Calu3 (cell line): ENCODE measurements around the gene RAD51B. TPM values are rescaled to one million over a fixed set of nuclear protein-coding genes. Genes with fewer than 3 reads are reported as not detected.
A peak's percentile ranks its signal among the peaks of the same experiment; 100 is the strongest.

Source experiments
- BruUV-seq: library from RNA; stranded (reverse); fragments of 400-500 nt; replicated peaks from 2 replicates; lab custom pipeline; 2021; lab: Mats Ljungman, UMichigan
- CTCF ChIA-PET: fragments of 300-600 bp; sonication (Branson Sonifier 250); formaldehyde crosslinking; loops from one replicate; lab custom pipeline; 2022; ENCODE audit warnings: antibody characterized with exemption; lab: Charles Lee
- DNase-seq: peaks from one replicate; pipeline ENCODE4 v3.0.0; 2022
- H3K27ac Mint-ChIP-seq: one replicate; pipeline ENCODE4 v1.8.0; 2022; ENCODE audit warnings: mixed read lengths; ENCODE audit not compliant: unreplicated experiment
- H3K27me3 Mint-ChIP-seq: one replicate; pipeline ENCODE4 v1.8.0; 2022; ENCODE audit warnings: mixed read lengths; ENCODE audit not compliant: unreplicated experiment
- H3K36me3 Mint-ChIP-seq: one replicate; pipeline ENCODE4 v1.8.0; 2022; ENCODE audit warnings: mild to moderate bottlenecking, moderate library complexity, mixed read lengths; ENCODE audit not compliant: insufficient read depth, unreplicated experiment
- H3K4me1 Mint-ChIP-seq: one replicate; pipeline ENCODE4 v1.8.0; 2022; ENCODE audit warnings: mild to moderate bottlenecking, low read depth, mixed read lengths; ENCODE audit not compliant: unreplicated experiment
- H3K4me3 Mint-ChIP-seq: one replicate; pipeline ENCODE4 v1.8.0; 2022; ENCODE audit warnings: mild to moderate bottlenecking, low read depth, moderate library complexity, mixed read lengths; ENCODE audit not compliant: unreplicated experiment
- H3K9me3 Mint-ChIP-seq: one replicate; pipeline ENCODE4 v1.8.0; 2022; ENCODE audit warnings: low read depth, mixed read lengths; ENCODE audit not compliant: unreplicated experiment
- intact Hi-C: fragments of 100-400 bp; cut with micrococcal nuclease; formaldehyde crosslinking; loops from one replicate; pipeline ENCODE4 v1.10.0; 2022; ENCODE audit not compliant: unreplicated experiment
- total RNA-seq: library from RNA; stranded (reverse); gene quantifications from 2 replicates; pipeline ENCODE4 v1.2.3, GENCODE V29; 2022
- TF ChIP-seq, protein P1 (sequence below): fragments of 200-600 bp; IDR thresholded peaks from one replicate; pipeline ENCODE4 v1.8.0; 2022; ENCODE audit warnings: antibody characterized with exemption; ENCODE audit not compliant: unreplicated experiment

RAD51B gene
- total RNA-seq, 1 experiment from 2014 or later, result 24.7 TPM

DNA sequence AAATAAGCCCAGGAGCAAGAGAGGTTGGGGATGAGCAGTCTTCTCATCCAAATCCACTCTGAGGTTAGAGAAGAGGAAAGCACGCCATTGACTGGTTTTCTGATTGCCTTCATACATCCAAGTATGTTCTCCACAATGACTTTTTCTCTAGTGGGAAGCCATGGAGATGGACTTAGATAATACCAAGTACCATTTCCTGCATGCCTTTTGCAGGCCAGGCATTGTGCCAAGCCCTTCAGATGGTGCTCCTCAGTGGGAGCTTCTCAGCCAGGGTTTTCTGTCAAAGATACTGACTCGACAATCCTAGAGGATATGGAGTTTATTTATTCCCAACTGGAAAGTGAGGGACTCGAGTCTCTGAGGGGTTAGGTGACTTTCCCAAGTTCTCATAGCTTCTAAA lies 755.3 kb downstream of the RAD51B start:
- BruUV-seq, result no TSS peak
- TF ChIP-seq, protein P1, sequence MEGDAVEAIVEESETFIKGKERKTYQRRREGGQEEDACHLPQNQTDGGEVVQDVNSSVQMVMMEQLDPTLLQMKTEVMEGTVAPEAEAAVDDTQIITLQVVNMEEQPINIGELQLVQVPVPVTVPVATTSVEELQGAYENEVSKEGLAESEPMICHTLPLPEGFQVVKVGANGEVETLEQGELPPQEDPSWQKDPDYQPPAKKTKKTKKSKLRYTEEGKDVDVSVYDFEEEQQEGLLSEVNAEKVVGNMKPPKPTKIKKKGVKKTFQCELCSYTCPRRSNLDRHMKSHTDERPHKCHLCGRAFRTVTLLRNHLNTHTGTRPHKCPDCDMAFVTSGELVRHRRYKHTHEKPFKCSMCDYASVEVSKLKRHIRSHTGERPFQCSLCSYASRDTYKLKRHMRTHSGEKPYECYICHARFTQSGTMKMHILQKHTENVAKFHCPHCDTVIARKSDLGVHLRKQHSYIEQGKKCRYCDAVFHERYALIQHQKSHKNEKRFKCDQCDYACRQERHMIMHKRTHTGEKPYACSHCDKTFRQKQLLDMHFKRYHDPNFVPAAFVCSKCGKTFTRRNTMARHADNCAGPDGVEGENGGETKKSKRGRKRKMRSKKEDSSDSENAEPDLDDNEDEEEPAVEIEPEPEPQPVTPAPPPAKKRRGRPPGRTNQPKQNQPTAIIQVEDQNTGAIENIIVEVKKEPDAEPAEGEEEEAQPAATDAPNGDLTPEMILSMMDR, result no peak
- no peak overlapping the region for H3K27ac Mint-ChIP-seq
- intact Hi-C loops, result loop anchor here (5.0 kb wide), 4 partner anchors 53 to 328 kb away; no protein-coding TSS in a partner anchor
- peaks cover 38% of the 10 kb centered on the region for H3K4me1 Mint-ChIP-seq
- H3K27me3 Mint-ChIP-seq, result no peaks in the 10 kb centered on the region
- no peak for DNase-seq
- CTCF ChIA-PET, result interaction anchor here (0.7 to 0.9 kb wide), 2 partner anchors 41 to 238 kb away, joined by 3 read pairs; no protein-coding TSS in a partner anchor
- H3K4me3 Mint-ChIP-seq, result no peak overlapping the region
- no peaks in the 10 kb centered on the region for H3K9me3 Mint-ChIP-seq
- peaks cover 10% of the 10 kb centered on the region for H3K36me3 Mint-ChIP-seq

DNA sequence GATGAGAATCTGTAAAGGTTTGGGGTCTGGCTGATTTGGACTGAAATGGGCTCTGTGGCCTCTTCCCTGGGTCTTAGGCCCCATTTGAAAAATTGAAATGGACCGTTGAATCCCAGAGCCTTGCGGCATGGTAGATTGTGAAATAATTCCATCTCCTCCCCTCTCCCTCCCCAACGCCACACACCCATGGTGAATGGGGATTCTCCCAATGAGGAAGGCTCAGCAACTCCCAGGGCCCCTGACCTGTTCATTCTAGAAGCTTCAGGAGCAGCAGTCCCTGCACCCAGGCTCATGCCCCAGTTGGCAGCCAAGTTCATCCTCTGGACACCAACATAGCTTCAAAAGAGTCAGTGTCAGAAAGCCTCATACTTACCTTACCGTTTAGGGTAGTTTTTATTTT lies 755.8 kb downstream of the RAD51B start:
- TF ChIP-seq, protein P1, result no peak
- peaks cover 10% of the 10 kb centered on the region for H3K36me3 Mint-ChIP-seq

GRCh38 chr14:68576031-68576430 lies 756.5 kb downstream of the RAD51B start:
- DNase-seq, result no peak
- Mint-ChIP-seq H3K4me1 (peaks cover 45% of the 10 kb centered on the region), H3K36me3 (peaks cover 10% of the 10 kb centered on the region), H3K9me3 (no peaks in the 10 kb centered on the region), H3K27me3 (no peaks in the 10 kb centered on the region), H3K4me3 (no peak overlapping the region), H3K27ac (peak overlapping the region; percentile 98)
- CTCF ChIA-PET, result no interaction called here
- no TSS peak for BruUV-seq
- intact Hi-C loops, result loop anchor here (5.0 kb wide), 4 partner anchors 54 to 329 kb away; no protein-coding TSS in a partner anchor
- TF ChIP-seq, protein P1, result no peak

More for the DNA sequence above, 755.8 kb downstream of the RAD51B start:
- Mint-ChIP-seq H3K4me1 (peaks cover 43% of the 10 kb centered on the region), H3K27me3 (no peaks in the 10 kb centered on the region), H3K9me3 (no peaks in the 10 kb centered on the region), H3K27ac (peak overlapping the region; percentile 98), H3K4me3 (no peak overlapping the region)
- DNase-seq, result no peak
- CTCF ChIA-PET, result no interaction called here
- intact Hi-C loops, result loop anchor here (5.0 kb wide), 4 partner anchors 53 to 328 kb away; no protein-coding TSS in a partner anchor
- no TSS peak for BruUV-seq

DNA sequence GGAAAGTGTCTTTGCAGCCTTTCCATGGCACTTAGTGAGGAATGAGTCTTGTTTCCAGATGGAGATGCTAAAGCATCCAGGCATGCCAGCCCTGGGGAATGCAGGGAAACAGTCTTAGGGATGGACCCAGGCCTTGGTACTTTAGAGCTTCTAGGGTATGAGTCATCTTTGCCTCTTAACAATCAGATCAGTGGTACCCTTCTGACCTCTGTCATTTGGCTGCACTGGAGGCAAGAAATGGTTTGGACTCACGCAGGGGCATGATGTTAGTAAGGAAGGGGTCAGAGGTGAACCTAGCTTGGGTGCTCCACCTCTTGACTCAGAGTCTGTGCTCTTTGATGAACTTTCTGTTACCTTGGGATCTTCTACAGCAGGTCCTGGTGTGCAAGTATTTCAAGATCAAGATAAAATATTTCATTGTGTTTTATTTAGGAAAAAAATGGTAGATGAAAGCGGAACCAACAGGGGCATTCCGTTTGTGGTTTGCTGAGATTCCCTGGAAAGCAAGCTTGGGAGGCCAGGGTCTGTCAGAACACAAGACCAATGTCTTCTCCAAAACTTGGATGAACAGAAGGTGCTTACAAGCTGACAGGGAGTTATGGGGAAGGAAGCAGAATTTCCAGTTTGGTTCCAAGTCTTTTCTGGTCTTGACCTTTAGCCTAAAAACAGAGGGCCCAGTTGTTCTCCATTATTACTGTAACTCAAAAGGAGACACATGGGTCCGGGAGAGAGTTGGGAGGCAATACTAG lies 757.1 kb downstream of the RAD51B start:
- DNase-seq, result peak; percentile 34
- CTCF ChIA-PET, result no interaction called here
- H3K4me1 Mint-ChIP-seq, result peaks cover 45% of the 10 kb centered on the region

More for the DNA sequence above, 757.1 kb downstream of the RAD51B start:
- BruUV-seq, result no TSS peak
- Mint-ChIP-seq H3K27ac (peak overlapping the region; percentile 98), H3K9me3 (no peaks in the 10 kb centered on the region), H3K4me3 (no peak overlapping the region), H3K36me3 (peaks cover 10% of the 10 kb centered on the region), H3K27me3 (no peaks in the 10 kb centered on the region)
- intact Hi-C loops, result loop anchor here (5.0 kb wide), 4 partner anchors 54 to 329 kb away; no protein-coding TSS in a partner anchor
- TF ChIP-seq, protein P1, result no peak
